Posterior vena cava (tissue), 2 donors: ENCODE data around the gene DNAJC28. TPM values are rescaled to one million over a fixed set of nuclear protein-coding genes. Genes with fewer than 3 reads are reported as not detected.

Source experiments
- DNase-seq: peaks from one replicate; pipeline ENCODE4 v3.0.0-alpha.2; 2020; ENCODE audit warnings: low spot score
- intact Hi-C, 2 donors: fragments of 100-400 bp; cut with DNase I; formaldehyde crosslinking; loops; one replicate each; pipeline versions ENCODE4 v1.14.1 to v1.14.2; 2022 to 2023
- total RNA-seq, 2 donors: library from RNA; stranded (reverse); fragmentation: NEBNext Ultra II Directional; extraction: Animal tissue kit (Norgen Biotek cat#: 25700); gene quantifications; one replicate each; pipeline ENCODE4 v1.2.1, GENCODE V29; 2021
- donor health status: DM: yes; HTN: yes; CAD: no.
- donor health status: DM: yes; HTN: yes; CAD: no.

DNAJC28 gene
- total RNA-seq, 2 donors from 2014 or later = 1.3 to 1.6 TPM

GRCh38 chr21:33444499-33444898, 47.0 kb downstream of the DNAJC28 start:
- DNase-seq = no peak
- intact Hi-C loops = loop anchor here in 1 of 2 donors (5.0 kb wide), 1 partner anchor 237 kb away; no protein-coding TSS in a partner anchor

GRCh38 chr21:33443194-33443593, 48.3 kb downstream of the DNAJC28 start:
- no peak for DNase-seq

GRCh38 chr21:33441489-33442477, 49.7 kb downstream of the DNAJC28 start:
- intact Hi-C loops = loop anchor here in 1 of 2 donors (5.0 kb wide), 1 partner anchor 234 kb away; no protein-coding TSS in a partner anchor
- no peak for DNase-seq

More at GRCh38 chr21:33443194-33443593, 48.3 kb downstream of the DNAJC28 start:
- intact Hi-C loops = loop anchor here in 1 of 2 donors (5.0 kb wide), 1 partner anchor 236 kb away; no protein-coding TSS in a partner anchor

Other genes with a start within 250 kb of the DNAJC28 start
- gene IL10RB, start 225.3 kb downstream of the DNAJC28 start, total RNA-seq = 10 to 100 TPM; 19.8 to 22.4 TPM
- gene IFNAR1, start 166.7 kb downstream of the DNAJC28 start, total RNA-seq = 10 to 100 TPM; 38.5 to 46.2 TPM
- 10 to 100 TPM; 50.2 to 51.0 TPM for gene IFNGR2, start 88.3 kb downstream of the DNAJC28 start, total RNA-seq
- gene TMEM50B, start 11.7 kb downstream of the DNAJC28 start, total RNA-seq = 10 to 100 TPM; 34.2 to 49.1 TPM
- gene GART, start 50.4 kb upstream of the DNAJC28 start, total RNA-seq = 10 to 100 TPM; 52.6 to 57.6 TPM
- 100 to 1,000 TPM; 220 to 221 TPM for gene SON, start 51.3 kb upstream of the DNAJC28 start, total RNA-seq
- gene DONSON, start 97.0 kb upstream of the DNAJC28 start, total RNA-seq = 1 to 10 TPM; 5.1 to 7.1 TPM
- 10 to 100 TPM; 38.7 to 40.4 TPM for gene CRYZL1, start 150.0 kb upstream of the DNAJC28 start, total RNA-seq
- 10 to 100 TPM; 60.9 to 73.0 TPM for gene ITSN1, start 150.8 kb upstream of the DNAJC28 start, total RNA-seq